PC-9 (cell line): ENCODE data around the gene PAEP.

Experiments used
- EZH2 ChIP-seq: fragments of 200-600 bp; sonication (generic); IDR thresholded peaks from 2 replicates; pipeline ENCODE4 v1.8.0; 2017; ENCODE audit warnings: antibody characterized with exemption, low read depth
- TF ChIP-seq, protein P1 (sequence below): fragments of 200-600 bp; sonication (generic); conservative IDR thresholded peaks from 2 replicates; pipeline ENCODE4 v1.6.1; 2017; ENCODE audit warnings: mixed run types, antibody characterized with exemption, mild to moderate bottlenecking, moderate library complexity

DNA sequence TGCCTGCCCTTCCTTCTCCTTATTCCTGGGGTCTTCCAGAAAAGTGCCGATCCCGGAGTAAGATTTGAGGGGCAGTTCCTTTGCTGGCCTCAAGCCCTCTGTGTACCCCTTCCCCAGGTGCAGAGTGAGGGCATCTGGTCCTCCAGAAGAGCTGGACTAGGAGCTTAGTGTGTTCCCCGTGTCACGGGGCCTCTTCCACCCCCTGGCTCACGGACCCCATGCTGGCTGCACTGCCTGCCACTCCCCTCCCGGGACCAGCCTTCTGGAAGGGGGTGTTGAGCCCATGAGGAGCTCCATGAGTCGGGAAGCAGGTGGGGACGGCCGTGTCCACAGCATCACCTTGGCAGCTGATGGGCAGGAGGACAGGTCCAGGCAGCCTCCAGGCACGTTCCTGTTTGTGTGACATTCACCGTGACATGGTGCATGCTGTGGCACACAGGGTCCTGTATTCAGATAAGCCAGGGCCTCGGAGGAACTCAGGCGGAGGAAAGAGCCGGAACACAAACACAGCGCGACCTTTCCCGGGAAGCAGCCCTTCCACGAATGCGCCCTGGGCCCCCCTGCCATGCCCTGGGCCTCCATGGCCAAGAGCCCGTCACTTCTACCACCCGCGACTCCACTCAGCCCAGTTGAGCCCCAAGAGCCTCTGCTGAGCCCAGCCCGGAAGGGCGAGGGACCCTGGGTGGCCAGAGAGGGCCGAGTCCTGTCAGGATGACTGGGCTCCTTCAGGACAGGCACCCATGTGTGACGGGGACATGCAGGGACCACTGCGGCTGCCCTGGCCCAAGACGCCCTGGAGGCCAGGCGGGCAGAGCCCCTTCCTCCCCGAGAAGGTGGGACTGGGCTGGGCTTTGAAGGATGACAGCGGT lies 46.2 kb upstream of the PAEP start:
- TF ChIP-seq, protein P1, sequence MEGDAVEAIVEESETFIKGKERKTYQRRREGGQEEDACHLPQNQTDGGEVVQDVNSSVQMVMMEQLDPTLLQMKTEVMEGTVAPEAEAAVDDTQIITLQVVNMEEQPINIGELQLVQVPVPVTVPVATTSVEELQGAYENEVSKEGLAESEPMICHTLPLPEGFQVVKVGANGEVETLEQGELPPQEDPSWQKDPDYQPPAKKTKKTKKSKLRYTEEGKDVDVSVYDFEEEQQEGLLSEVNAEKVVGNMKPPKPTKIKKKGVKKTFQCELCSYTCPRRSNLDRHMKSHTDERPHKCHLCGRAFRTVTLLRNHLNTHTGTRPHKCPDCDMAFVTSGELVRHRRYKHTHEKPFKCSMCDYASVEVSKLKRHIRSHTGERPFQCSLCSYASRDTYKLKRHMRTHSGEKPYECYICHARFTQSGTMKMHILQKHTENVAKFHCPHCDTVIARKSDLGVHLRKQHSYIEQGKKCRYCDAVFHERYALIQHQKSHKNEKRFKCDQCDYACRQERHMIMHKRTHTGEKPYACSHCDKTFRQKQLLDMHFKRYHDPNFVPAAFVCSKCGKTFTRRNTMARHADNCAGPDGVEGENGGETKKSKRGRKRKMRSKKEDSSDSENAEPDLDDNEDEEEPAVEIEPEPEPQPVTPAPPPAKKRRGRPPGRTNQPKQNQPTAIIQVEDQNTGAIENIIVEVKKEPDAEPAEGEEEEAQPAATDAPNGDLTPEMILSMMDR = no peak
- no peak for TF ChIP-seq EZH2
